GM23248 (cell line): ENCODE results near the gene ENOX1. TPM values are rescaled to one million over a fixed set of nuclear protein-coding genes. Genes with fewer than 3 reads are reported as not detected.

Source experiments
- DNase-seq: peaks from one replicate; pipeline ENCODE4 v3.0.0-alpha.2; 2015
- H2AFZ ChIP-seq: fragments of 200-600 bp; sonication (generic); 2 replicates; pipeline ENCODE4 v1.6.1; 2016; ENCODE audit warnings: antibody characterized with exemption
- H3F3A ChIP-seq: fragments of 200-600 bp; sonication (generic); 2 replicates; pipeline ENCODE4 v1.6.1; 2016; ENCODE audit warnings: mild to moderate bottlenecking, antibody characterized with exemption, mixed run types; ENCODE audit not compliant: insufficient read depth
- H3K27ac ChIP-seq: fragments of 200-600 bp; sonication (generic); 2 replicates; pipeline ENCODE4 v1.5.1; 2016; ENCODE audit warnings: mild to moderate bottlenecking
- H3K27me3 ChIP-seq: fragments of 200-600 bp; sonication (generic); replicated peaks from 2 replicates; pipeline ENCODE4 v1.6.1; 2016; ENCODE audit warnings: mild to moderate bottlenecking; ENCODE audit not compliant: insufficient read depth
- H3K36me3 ChIP-seq: fragments of 200-600 bp; sonication (generic); 2 replicates; pipeline ENCODE4 v1.6.1; 2016; ENCODE audit warnings: low read depth, mild to moderate bottlenecking
- H3K4me1 ChIP-seq: fragments of 200-600 bp; sonication (generic); 2 replicates; pipeline ENCODE4 v1.6.1; 2016; ENCODE audit warnings: mild to moderate bottlenecking; ENCODE audit not compliant: insufficient read depth
- H3K4me2 ChIP-seq: fragments of 200-600 bp; sonication (generic); one replicate; pipeline ENCODE4 v1.6.1; 2016; ENCODE audit warnings: mild to moderate bottlenecking; ENCODE audit not compliant: unreplicated experiment
- H3K4me3 ChIP-seq: fragments of 200-600 bp; sonication (generic); 2 replicates; pipeline ENCODE4 v1.5.1; 2016; ENCODE audit warnings: mild to moderate bottlenecking
- H3K79me2 ChIP-seq: fragments of 200-600 bp; sonication (generic); 2 replicates; pipeline ENCODE4 v1.6.1; 2016; ENCODE audit warnings: mild to moderate bottlenecking; ENCODE audit not compliant: insufficient read depth
- H3K9ac ChIP-seq: fragments of 200-600 bp; sonication (generic); 2 replicates; pipeline ENCODE4 v1.6.1; 2016; ENCODE audit warnings: mild to moderate bottlenecking
- H3K9me2 ChIP-seq: fragments of 200-600 bp; sonication (generic); 2 replicates; pipeline ENCODE4 v1.6.1; 2016; ENCODE audit warnings: mixed run types, mild to moderate bottlenecking, moderate library complexity; ENCODE audit not compliant: insufficient read depth
- H3K9me3 ChIP-seq: fragments of 200-600 bp; sonication (generic); one replicate; pipeline ENCODE4 v1.6.1; 2017; ENCODE audit warnings: low read depth
- H4K20me1 ChIP-seq: fragments of 200-600 bp; sonication (generic); 2 replicates; pipeline ENCODE4 v1.6.0; 2016; ENCODE audit not compliant: insufficient read depth
- EZH2 ChIP-seq: fragments of 200-600 bp; sonication (generic); IDR thresholded peaks from 2 replicates; pipeline ENCODE4 v1.6.1; 2018; ENCODE audit warnings: antibody characterized with exemption, mild to moderate bottlenecking; ENCODE audit not compliant: insufficient read depth, poor library complexity, severe bottlenecking
- EZH2phosphoT487 ChIP-seq: fragments of 200-600 bp; sonication (generic); IDR thresholded peaks from 2 replicates; pipeline ENCODE4 v1.6.1; 2018; ENCODE audit warnings: antibody characterized with exemption, moderate library complexity, mild to moderate bottlenecking, low read depth; ENCODE audit not compliant: insufficient read depth
- WGBS, 2 experiments: methylation state at CpG; one replicate each; pipeline ENCODE4 v1.1.6; 2015 to 2017; ENCODE audit warnings: low lambda C conversion rate in 2 of 2, low coverage in 1 of 2; ENCODE audit errors: missing lambda C conversion rate in 2 of 2; 5-methylcytosine and 5-hydroxymethylcytosine counted together
- in situ Hi-C: fragments of 300-500 bp; cut with MboI; formaldehyde crosslinking; loops from 2 replicates; pipeline ENCODE4 v1.15.0; 2020
- polyA plus RNA-seq: library from polyadenylated mRNA; unstranded; fragments of >200 nt; fragmentation: Nextera tagmentation; extraction: Ambion mirVana; gene quantifications from 2 replicates; pipeline ENCODE4 v1.2.1, GENCODE V29; 2016
- total RNA-seq: library from RNA; depleted of rRNA; stranded (reverse); fragments of >200 nt; shearing (Covaris generic); gene quantifications from 2 replicates; pipeline ENCODE4 v1.2.3, GENCODE V29; 2014

ENOX1 gene
- total and polyA plus RNA-seq, 2 experiments from 2014 or later = 1.8 to 3.2 TPM

DNA sequence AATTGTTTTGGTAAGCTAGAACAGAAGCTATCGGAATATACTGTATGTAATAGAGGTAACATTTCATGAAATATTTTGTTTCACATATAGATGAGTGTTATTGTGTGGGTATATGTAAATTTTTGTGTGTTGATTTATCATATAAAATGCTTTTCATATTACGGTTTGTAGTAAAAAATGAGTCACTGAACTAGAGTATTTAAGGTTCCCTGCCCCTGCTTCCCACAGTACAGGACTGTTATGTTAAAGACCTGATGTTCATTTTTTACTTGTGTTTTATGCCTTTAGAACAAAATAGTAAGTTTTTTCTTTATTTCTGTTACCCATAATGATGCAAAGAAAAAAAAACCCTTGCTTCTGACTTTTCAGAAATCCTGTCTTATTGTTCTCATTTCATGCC lies 243.4 kb downstream of the ENOX1 start:
- no peak overlapping the region for H3K4me2 ChIP-seq
- H3K9ac ChIP-seq = no peak overlapping the region
- no peaks in the 10 kb centered on the region for H3K27me3 ChIP-seq
- no peaks in the 10 kb centered on the region for H3K79me2 ChIP-seq
- 0 out of 2 replicates have a peak, but pooled peaks cover 5% of the 10 kb centered on the region for H3K36me3 ChIP-seq
- H4K20me1 ChIP-seq = no peaks in the 10 kb centered on the region
- no peak for TF ChIP-seq EZH2phosphoT487
- no peak for TF ChIP-seq EZH2
- H3K4me3 ChIP-seq = no peak overlapping the region
- no peaks in the 10 kb centered on the region for H3K9me3 ChIP-seq
- H3F3A ChIP-seq = peaks cover 16% of the 10 kb centered on the region
- in situ Hi-C loops = no loop called here
- 88 to 92% methylated on average over 2 of the region's 2 CpGs for WGBS, 2 experiments
- H2AFZ ChIP-seq = no peak overlapping the region
- H3K27ac ChIP-seq = no peak overlapping the region
- H3K4me1 ChIP-seq = peaks cover 10% of the 10 kb centered on the region; the same call in 1 of the 2 replicates
- no peak for DNase-seq
- H3K9me2 ChIP-seq = no peaks in the 10 kb centered on the region

DNA sequence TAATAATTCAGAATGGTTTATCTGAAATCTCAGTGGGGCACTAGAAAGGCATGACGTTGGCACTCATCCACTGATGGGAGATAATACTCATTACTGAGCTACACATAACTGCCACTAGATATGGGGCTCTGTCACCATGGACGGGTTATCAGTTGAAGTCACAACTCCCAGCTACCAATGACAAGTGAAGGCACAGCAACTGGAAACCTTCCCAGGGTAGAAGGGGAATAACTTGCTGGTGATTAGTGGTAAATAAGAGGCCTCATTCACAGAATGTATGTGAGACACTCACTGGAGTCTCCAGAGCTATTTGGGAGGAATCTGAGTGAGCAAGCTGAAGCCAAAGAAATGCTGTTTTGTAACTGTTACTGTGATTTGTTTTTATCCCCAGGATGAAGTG lies 249.6 kb downstream of the ENOX1 start:
- Histone ChIP-seq H3K4me1 (no peaks in the 10 kb centered on the region), H3K4me2 (no peak overlapping the region), H4K20me1 (no peaks in the 10 kb centered on the region), H2AFZ (no peak overlapping the region), H3F3A (no peaks in the 10 kb centered on the region), H3K9me2 (no peaks in the 10 kb centered on the region), H3K4me3 (no peak overlapping the region), H3K36me3 (0 out of 2 replicates have a peak, but pooled peaks cover 5% of the 10 kb centered on the region), H3K9ac (no peak overlapping the region), H3K27me3 (no peaks in the 10 kb centered on the region), H3K27ac (no peak overlapping the region), H3K79me2 (no peaks in the 10 kb centered on the region), H3K9me3 (no peaks in the 10 kb centered on the region)
- 69 to 77% methylated on average over 2 of the region's 2 CpGs for WGBS, 2 experiments
- in situ Hi-C loops = no loop called here
- peak; percentile 47 for DNase-seq
- TF ChIP-seq EZH2 (no peak), EZH2phosphoT487 (no peak)

DNA sequence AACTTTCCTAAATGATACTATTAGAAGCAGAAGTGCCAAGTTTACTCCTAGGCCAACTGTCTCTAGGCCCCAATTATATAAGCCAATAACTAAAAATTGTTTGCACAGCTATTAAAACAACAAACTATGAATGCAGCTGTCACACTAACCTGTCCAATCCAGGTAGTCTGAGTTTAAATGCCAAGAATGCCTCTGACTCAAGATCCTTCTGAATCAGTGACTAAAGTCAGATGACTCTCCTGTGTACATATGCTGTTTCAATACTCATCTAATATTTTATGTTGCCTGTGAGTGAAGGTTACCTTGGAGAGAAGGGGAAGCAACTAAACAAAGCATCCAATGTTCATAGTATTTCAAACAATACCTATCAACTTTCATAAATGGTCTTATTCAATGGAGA lies 257.0 kb downstream of the ENOX1 start:
- in situ Hi-C loops = no loop called here
- H3F3A ChIP-seq = no peaks in the 10 kb centered on the region
- H3K27ac ChIP-seq = no peak overlapping the region
- no peaks in the 10 kb centered on the region for H3K4me1 ChIP-seq
- no peaks in the 10 kb centered on the region for H3K9me3 ChIP-seq
- no peak for DNase-seq
- no peak overlapping the region for H3K9ac ChIP-seq
- H3K9me2 ChIP-seq = no peaks in the 10 kb centered on the region
- no peaks in the 10 kb centered on the region for H4K20me1 ChIP-seq
- no peak overlapping the region for H3K4me3 ChIP-seq
- H3K4me2 ChIP-seq = no peak overlapping the region
- no peaks in the 10 kb centered on the region for H3K36me3 ChIP-seq
- TF ChIP-seq EZH2 = no peak
- TF ChIP-seq EZH2phosphoT487 = no peak
- no peaks in the 10 kb centered on the region for H3K79me2 ChIP-seq
- H3K27me3 ChIP-seq = no peaks in the 10 kb centered on the region
- no peak overlapping the region for H2AFZ ChIP-seq

DNA sequence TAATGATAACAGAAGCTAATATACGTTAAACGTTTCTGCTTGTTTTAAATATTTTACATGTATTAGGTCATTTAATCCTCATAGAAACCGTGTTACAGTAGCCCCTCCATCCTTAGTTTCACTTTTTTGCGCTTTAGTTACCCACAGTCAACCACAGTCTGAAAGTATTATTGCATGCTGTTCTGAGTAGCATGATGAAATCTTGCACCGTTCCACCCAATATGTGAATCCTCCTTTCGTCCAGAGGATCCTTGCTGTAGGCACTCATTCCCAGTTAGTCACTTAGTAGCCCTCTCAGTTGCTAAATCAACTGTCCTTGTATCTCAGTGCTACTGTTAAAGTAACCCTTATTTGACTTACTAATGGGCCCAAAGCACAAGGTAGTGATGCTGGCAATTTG lies 257.8 kb downstream of the ENOX1 start:
- Histone ChIP-seq H3F3A (no peaks in the 10 kb centered on the region), H2AFZ (0 out of 2 replicates have a peak overlapping the region, but pooled peaks have one; percentile 3), H3K9me2 (no peaks in the 10 kb centered on the region), H3K36me3 (no peaks in the 10 kb centered on the region), H3K4me3 (no peak overlapping the region), H3K4me2 (no peak overlapping the region), H4K20me1 (no peaks in the 10 kb centered on the region), H3K27ac (no peak overlapping the region), H3K4me1 (no peaks in the 10 kb centered on the region), H3K9ac (no peak overlapping the region), H3K9me3 (no peaks in the 10 kb centered on the region), H3K79me2 (no peaks in the 10 kb centered on the region), H3K27me3 (no peaks in the 10 kb centered on the region)
- peak; percentile 53 for DNase-seq
- in situ Hi-C loops = no loop called here
- TF ChIP-seq EZH2 (no peak), EZH2phosphoT487 (no peak)
- 66 to 78% methylated on average over 6 of the region's 6 CpGs for WGBS, 2 experiments

DNA sequence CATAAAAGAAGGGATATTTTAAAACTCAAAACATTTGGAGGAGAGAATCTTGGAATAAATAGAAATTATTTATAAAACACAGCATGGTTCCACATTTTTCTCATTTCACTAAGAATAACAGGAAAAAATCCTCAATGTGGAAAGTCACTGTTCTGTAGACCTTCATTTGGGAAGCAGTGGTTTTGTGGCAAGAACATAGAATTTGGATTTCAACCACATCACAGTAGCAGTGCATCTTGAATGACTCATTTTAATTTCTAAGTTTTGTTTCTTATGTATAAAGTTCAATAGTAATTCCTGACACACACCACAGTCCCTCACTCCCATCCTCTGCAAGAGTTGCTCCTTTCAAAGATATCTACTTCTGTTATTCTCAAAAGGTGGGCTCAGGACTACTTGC lies 264.0 kb downstream of the ENOX1 start:
- no peaks in the 10 kb centered on the region; the same call in none of the 2 replicates for H3F3A ChIP-seq
- no peaks in the 10 kb centered on the region for H4K20me1 ChIP-seq
- H3K4me2 ChIP-seq = no peak overlapping the region
- no peak for TF ChIP-seq EZH2phosphoT487
- no peak for TF ChIP-seq EZH2
- DNase-seq = peak; percentile 56
- H3K27me3 ChIP-seq = no peaks in the 10 kb centered on the region
- no peaks in the 10 kb centered on the region for H3K36me3 ChIP-seq
- H2AFZ ChIP-seq = no peak overlapping the region
- no peak overlapping the region for H3K4me3 ChIP-seq
- no peak overlapping the region for H3K27ac ChIP-seq
- in situ Hi-C loops = no loop called here
- H3K4me1 ChIP-seq = no peaks in the 10 kb centered on the region
- no peaks in the 10 kb centered on the region for H3K79me2 ChIP-seq
- H3K9me2 ChIP-seq = no peaks in the 10 kb centered on the region
- no peaks in the 10 kb centered on the region for H3K9me3 ChIP-seq
- H3K9ac ChIP-seq = no peak overlapping the region
